Neural crest cell (in vitro differentiated cells): ENCODE results near the gene TSPAN18. TPM values are rescaled to one million over a fixed set of nuclear protein-coding genes. Genes with fewer than 3 reads are reported as not detected.
A peak's percentile ranks its signal among the peaks of the same experiment; 100 is the strongest.

Source experiments
- DNase-seq: peaks from one replicate; pipeline ENCODE4 v3.0.0; 2021; ENCODE audit warnings: low read depth, mixed read lengths, low spot score
- H3K27ac Mint-ChIP-seq: one replicate; pipeline ENCODE4 v1.8.0; 2021; ENCODE audit warnings: mild to moderate bottlenecking, mixed read lengths; ENCODE audit not compliant: unreplicated experiment
- H3K27me3 Mint-ChIP-seq: 2 replicates; pipeline ENCODE4 v1.8.0; 2021; ENCODE audit warnings: low read depth, mild to moderate bottlenecking, mixed read lengths
- H3K36me3 Mint-ChIP-seq: 2 replicates; pipeline ENCODE4 v1.8.0; 2021; ENCODE audit warnings: low read depth, mild to moderate bottlenecking, mixed read lengths
- H3K4me1 Mint-ChIP-seq: 2 replicates; pipeline ENCODE4 v1.8.0; 2021; ENCODE audit warnings: mixed read lengths
- H3K4me3 Mint-ChIP-seq: one replicate; pipeline ENCODE4 v1.8.0; 2021; ENCODE audit warnings: mild to moderate bottlenecking, mixed read lengths
- H3K9me3 Mint-ChIP-seq: 2 replicates; pipeline ENCODE4 v1.8.0; 2021; ENCODE audit warnings: mixed read lengths
- CTCF ChIP-seq: fragments of 200-600 bp; sonication (generic); conservative IDR thresholded peaks from 2 replicates; pipeline ENCODE4 v1.5.0; 2021; ENCODE audit warnings: antibody characterized with exemption, mild to moderate bottlenecking
- total RNA-seq: library from RNA; stranded (reverse); gene quantifications from 2 replicates; pipeline ENCODE4 v1.2.1, GENCODE V29; 2021

TSPAN18 gene
- total RNA-seq, 1 donor from 2014 or later: 125 TPM

- H3K27me3 Mint-ChIP-seq: no peaks in the 10 kb centered on the region
- DNase-seq: no peak
- peaks cover 89% of the 10 kb centered on the region for H3K4me1 Mint-ChIP-seq
- no peak overlapping the region for H3K27ac Mint-ChIP-seq
- H3K4me3 Mint-ChIP-seq: peak overlapping the region; percentile 27
- H3K36me3 Mint-ChIP-seq: no peaks in the 10 kb centered on the region
- TF ChIP-seq CTCF: no peak
- H3K9me3 Mint-ChIP-seq: no peaks in the 10 kb centered on the region
Measured at GRCh38 chr11:44788536-44789261, 61.9 kb downstream of the TSPAN18 start.

GRCh38 chr11:44789496-44789895 is 62.7 kb downstream of the TSPAN18 start:
- H3K27ac Mint-ChIP-seq: no peak overlapping the region
- H3K4me1 Mint-ChIP-seq: peaks cover 85% of the 10 kb centered on the region
- H3K9me3 Mint-ChIP-seq: no peaks in the 10 kb centered on the region
- TF ChIP-seq CTCF: no peak
- no peak overlapping the region for H3K4me3 Mint-ChIP-seq
- no peak for DNase-seq
- H3K27me3 Mint-ChIP-seq: no peaks in the 10 kb centered on the region
- no peaks in the 10 kb centered on the region for H3K36me3 Mint-ChIP-seq

- Mint-ChIP-seq H3K4me3 (no peak overlapping the region), H3K27me3 (no peaks in the 10 kb centered on the region), H3K36me3 (no peaks in the 10 kb centered on the region), H3K4me1 (peaks cover 81% of the 10 kb centered on the region), H3K9me3 (no peaks in the 10 kb centered on the region), H3K27ac (no peak overlapping the region)
- no peak for TF ChIP-seq CTCF
- no peak for DNase-seq
Measured at GRCh38 chr11:44790211-44790610, 63.4 kb downstream of the TSPAN18 start.

GRCh38 chr11:44791316-44791925 is 64.7 kb downstream of the TSPAN18 start:
- no peaks in the 10 kb centered on the region for H3K36me3 Mint-ChIP-seq
- no peaks in the 10 kb centered on the region for H3K27me3 Mint-ChIP-seq
- no peak for TF ChIP-seq CTCF
- H3K4me3 Mint-ChIP-seq: no peak overlapping the region
- H3K27ac Mint-ChIP-seq: no peak overlapping the region
- no peaks in the 10 kb centered on the region for H3K9me3 Mint-ChIP-seq
- H3K4me1 Mint-ChIP-seq: peaks cover 81% of the 10 kb centered on the region
- DNase-seq: no peak

GRCh38 chr11:44792171-44792570 is 65.4 kb downstream of the TSPAN18 start:
- no peak for DNase-seq
- no peaks in the 10 kb centered on the region for H3K36me3 Mint-ChIP-seq
- H3K27me3 Mint-ChIP-seq: no peaks in the 10 kb centered on the region
- no peak overlapping the region for H3K4me3 Mint-ChIP-seq
- H3K27ac Mint-ChIP-seq: peak overlapping the region; percentile 90
- H3K4me1 Mint-ChIP-seq: peaks cover 82% of the 10 kb centered on the region
- H3K9me3 Mint-ChIP-seq: no peaks in the 10 kb centered on the region
- TF ChIP-seq CTCF: no peak
